GM18861 (cell line): ENCODE measurements around the gene PIGZ.

Source experiments
- ATAC-seq: cut with Tn5 transposase; IDR thresholded peaks from one replicate; pipeline ENCODE4 v1.9.1; 2021; ENCODE audit not compliant: unreplicated experiment

PIGZ gene

DNA sequence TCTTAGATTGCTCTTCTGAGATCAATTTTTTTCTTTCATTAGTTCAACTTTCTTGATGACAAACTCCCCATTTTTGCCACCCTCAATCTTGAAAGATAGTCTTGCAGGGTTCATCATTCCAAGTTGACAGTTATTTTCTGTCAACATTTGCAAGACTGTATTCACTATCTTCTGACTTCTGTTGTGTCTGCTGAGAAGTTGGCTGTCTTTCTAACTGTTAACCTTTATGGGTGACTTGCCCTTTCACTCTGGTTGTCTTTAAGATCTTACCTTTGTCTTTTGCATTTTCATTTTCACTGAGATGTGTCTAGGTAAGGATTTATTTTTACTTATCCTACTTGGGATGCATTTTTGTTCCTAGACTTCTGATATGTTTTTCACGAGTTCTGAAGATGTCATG is 14.6 kb upstream of the PIGZ start:
- no peak for ATAC-seq

DNA sequence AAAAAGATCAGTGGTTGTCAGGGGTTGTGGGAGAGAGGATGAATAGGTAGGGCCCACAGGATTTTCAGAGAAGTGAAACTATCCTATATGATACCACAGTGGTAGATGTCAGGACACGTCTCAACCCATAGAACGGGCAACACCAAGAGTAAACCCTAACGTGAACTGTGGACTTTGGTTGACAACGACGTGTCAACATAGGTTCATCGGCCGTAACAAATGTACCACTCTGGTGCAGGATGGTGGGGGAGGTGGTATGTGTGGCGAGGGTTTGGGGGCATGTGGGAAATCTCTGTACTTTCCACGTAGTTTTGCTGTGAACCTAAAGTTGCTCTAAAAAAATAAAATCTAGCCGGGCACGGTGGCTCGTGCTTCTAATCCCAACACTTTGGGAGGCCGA is 13.0 kb upstream of the PIGZ start:
- no peak for ATAC-seq

DNA sequence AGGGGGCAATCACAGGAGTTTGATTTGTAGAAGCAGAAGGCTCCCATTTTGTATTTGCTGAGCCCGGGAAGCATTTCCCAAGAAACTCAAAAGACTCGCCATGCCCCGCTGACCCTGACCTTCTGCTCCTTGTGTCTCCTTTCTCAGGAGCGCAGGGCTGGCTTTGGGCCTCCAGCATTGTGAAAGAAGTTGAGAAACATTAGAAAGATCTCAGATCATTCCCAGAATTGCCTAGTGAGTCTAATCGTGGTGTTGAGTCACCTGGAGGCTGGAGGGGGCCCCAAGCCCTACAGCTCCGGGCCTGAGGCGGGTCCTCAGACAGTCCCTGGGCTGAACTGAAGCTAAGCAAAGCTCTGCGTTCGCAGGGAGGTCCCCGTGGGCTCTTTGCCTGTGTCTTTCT is 10.9 kb upstream of the PIGZ start:
- ATAC-seq: no peak

DNA sequence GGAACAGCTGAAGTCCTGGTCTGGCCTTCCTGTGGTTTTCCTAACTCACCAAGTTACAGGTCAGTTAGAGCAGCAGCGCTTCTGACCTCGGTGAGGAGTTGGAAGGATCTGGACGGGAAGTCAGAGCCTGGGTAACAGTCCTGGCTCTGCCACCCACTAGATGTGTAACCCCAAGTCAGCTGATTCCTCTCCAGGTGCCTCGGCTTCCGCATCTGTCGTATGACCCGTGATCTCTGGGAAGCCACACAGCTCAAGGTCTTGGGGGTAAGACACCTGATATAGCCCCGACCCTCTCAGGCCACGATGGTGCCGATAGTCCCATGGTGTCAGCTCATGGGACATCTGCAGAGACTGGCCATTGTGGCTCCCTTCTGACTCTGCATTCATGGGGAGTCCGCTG is 8.3 kb upstream of the PIGZ start:
- ATAC-seq: no peak

DNA sequence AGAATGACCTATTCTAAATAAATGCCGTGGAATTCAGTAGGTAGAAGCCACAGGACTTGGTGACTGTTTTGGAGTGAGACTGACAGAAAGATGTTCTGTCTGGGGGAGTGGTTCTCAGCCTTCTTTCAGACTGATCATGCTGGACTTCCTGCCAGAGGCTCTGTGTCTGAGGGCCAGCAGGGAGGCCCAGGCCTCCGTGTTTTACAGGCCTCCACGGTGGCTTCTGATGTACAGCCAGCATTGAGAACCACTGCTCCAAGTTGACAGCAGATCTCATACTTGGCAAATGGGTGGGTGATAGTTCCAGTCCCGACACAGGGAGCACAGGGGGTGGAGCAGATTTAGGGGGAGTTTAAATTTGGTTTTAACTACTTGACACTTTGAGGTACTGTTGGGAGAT is 6.7 kb upstream of the PIGZ start:
- no peak for ATAC-seq

DNA sequence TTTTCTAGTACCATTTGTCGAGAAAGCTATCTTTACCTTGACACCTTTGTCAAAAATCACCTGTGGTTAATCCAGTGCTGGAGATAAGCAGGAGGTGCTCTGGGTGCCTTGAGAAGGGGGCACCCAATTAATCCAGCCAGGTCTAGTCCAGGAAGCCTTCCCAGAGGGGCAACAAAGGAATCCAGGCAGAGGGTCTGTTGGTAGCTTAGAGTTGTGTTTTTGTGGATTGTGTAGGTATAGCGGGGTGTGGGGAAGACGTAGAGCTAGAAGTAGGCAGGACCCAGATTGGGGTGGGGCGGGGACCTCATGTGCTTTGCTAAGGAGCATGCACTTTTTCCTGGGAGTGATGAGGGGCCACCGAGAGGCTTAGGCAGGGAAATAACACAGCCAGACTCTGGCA is 6.0 kb upstream of the PIGZ start:
- ATAC-seq: no peak

DNA sequence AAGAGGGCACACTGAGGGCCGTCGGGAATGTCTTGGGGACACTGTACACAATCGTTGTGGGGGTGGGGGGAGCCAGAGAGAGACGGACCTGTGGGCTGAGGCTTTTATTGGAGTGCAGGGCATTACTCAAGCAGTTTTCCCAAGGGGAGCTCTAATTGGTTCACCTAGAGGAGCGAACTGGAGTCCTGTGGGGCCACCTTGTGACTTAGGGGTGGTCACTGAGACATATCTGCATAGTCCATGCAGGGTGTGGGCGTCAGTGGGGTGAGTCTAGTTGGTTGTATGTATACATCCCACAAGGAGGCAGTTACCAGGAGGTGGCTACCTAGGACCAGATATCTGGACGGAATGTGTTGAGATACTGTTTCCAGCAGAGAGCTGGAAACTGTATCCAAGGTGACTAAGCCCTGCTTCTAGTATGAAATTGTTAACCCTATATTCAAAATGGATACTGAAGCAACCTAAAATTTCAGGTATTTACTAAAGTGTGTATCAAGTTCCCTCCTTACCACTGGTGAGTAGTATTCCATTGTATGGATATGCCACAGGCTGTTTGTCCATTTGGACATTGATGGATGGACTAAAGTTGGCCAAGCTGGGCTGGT is 2.6 kb upstream of the PIGZ start:
- ATAC-seq: no peak

DNA sequence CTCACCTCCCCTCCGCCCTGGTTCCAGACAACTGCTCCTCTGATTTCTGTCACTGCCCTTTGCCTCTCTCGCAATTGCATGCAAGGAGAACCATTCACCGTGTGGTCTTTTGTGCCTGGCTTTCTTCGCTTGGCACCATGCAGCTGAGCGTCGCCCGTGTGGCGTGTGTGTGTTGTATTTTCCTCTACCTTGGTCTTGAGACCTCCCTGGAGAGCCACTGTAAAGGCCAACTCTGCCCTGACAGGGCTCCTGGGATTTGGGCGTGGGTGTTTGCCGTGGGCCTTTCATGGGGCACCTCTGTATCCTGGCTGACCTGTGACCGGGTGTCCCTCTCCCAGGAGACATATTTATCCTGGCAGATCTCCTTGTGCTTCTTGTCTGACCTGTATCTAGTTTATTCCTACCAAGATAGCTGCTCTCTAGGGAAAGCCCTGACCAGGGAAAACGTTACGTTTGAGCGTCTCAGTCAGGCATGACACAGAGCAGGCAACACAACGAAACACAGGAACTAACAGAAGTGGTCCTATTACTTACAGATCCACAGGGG is 2.0 kb upstream of the PIGZ start:
- ATAC-seq: no peak

DNA sequence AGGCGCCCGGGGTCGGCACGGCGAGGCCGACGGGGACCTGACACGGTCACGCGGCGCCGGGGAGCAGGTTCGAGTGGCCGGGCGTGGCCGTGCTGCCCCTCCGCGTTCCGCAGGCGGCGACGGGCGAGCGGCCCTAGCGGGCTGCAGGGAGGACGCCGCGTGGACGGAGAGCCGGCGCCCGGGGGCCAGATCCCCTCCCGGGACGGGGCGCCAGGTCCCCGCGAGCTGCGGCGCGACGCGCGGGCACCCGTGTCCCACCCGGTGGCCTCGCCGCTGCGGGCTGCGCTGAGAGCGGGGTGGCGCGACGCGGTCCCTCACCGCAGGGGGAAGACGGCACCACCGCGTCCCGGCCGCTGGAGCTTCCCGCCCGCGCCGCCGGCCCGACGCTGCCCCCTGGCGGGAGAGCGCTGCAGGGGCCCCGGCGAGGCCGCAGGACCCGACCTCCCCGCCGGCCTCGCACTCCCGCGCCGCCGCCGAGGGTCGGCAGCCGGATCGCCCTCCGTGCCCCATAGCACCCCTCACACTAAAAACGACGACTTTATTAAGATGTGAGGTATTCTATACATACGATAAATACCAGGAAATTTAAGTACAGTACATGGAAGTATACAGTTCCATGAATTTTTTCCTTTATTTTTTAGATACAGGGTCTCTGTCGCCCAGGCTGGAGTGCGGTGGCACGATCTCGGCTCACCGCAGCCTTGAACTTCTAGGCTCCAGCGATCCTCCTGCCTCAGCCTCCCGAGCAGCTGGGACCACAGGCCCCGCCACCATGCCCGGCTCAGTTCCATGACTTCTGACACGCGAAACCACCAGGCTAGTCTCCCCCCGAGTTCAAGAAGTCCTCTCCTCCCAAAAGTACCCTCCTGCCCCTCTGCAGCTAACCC is 1.3 kb upstream of the PIGZ start:
- ATAC-seq: peak; percentile 44

DNA sequence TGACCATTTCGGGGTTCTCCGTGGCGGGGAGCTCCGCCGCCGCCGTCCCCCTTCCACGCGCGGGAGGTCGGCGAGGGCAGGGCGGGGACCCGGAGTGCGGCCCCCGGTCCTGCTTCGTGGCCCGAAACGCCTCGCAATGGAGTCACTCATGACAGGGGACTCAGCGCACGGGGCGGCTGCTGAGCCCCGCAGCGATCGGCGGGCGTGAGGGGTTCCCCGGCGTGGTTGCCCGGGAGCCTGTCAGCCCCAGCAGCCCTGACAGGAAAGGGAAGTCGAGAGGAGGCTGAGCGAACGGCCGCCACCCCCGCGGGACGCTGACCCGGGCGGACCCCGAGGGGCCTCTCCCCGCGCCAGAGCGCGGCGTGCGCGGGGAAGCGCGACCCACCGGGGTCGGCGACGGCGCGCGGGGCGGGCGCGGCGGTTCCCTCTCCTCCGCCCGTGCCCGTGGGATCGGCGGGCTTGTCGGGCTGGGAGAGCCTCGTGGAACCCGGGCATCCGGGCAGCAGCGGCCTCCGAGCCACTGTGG is 564 bp upstream of the PIGZ start:
- peak; percentile 29 for ATAC-seq

DNA sequence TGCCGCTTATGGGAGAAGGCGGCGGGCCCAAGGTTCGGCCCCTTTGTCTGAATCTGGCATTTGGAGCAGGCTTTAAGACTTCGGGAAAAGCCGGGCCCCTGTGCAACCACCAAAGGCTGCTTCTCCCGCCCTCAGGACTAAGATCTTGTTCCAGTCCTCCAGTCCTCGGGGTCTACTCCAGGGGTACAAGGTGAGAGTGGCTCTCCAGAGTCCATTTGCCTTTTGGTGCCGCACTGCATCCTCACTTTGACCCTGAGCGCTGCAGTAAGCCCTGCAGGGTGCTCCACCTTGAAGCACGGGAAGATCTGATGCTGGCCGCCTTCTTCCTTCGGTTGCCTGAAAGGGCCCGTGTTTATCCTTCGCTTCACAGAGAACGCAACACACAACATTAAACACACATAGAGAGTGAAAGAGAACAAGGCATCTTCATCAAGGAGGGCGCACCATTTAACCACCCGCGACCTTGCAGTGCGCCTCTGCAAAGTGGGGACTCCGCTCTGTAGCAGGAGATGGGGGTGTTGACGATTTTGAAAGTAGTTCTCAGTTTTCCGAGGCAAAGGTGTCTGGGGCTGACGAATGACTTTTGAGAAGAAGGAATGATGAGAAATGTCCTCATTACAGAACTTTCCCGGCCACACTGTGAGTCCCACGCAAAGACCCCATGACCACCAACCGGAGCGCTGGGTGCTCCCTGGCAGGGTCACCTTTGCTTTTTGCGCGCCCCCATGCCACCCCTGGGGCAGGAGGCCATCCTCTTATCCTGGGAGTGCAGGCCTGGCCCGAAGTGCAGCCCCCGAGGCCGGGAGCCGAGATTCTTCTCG is 1.0 kb downstream of the PIGZ start:
- ATAC-seq: no peak

DNA sequence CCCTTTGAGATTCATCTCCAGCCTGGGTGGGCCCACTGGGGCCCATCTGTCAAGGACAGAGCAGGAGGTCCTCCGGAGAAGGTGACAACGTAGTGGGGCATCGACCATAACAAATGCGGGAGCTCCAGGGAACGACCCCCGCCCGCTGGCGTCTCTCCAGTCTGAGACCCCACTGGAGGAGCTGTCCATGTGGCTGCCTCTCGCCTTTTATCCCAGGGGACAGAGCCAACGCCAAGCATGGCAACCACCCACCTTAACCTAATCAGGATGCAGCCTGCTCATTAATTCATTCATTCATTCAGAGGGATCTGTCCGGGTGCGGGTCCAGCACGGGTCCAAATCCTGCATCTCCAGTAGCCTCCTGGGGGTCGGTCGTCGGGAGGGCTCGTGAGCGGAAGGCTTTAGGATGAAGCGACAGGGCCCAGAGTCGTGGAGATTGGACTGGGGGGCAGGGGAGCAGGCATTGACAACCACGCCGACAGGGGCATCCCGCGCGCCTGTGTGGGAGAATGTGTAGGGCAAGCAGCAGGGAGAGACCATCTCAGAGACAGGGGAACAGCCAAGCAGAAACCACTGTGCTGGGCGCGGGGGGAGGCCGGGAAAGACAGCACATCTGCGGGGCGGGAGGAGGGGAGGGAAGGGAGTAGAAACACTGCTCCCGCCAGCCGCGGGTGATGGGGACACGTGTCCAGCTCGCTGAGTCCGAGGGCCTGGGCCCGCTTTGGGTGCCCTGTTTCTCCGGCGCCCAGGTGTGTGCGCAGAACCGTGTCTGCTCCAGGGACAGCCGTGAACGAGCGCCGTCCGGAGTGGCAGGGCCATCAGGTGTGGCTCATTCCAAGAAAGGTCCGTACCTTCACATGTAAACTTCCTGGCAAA is 1.9 kb downstream of the PIGZ start:
- no peak for ATAC-seq

DNA sequence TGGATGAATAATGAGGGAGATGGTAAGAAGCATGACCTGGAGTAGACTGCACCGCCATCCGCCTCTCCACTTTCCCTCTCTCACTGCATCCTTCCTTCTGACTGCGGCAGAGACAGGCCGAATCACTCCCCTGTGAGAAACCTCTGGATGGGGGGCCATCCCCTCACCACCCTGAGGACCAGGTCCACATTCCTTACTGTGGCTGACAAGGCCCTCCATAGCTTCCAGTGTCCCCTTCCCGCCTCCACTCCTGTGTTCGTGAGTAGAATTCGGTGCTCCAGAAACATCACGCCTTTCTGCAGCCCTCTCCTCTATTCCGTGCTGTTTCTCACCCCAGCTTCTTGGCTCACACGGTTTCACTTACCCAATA is 2.8 kb downstream of the PIGZ start:
- no peak for ATAC-seq

DNA sequence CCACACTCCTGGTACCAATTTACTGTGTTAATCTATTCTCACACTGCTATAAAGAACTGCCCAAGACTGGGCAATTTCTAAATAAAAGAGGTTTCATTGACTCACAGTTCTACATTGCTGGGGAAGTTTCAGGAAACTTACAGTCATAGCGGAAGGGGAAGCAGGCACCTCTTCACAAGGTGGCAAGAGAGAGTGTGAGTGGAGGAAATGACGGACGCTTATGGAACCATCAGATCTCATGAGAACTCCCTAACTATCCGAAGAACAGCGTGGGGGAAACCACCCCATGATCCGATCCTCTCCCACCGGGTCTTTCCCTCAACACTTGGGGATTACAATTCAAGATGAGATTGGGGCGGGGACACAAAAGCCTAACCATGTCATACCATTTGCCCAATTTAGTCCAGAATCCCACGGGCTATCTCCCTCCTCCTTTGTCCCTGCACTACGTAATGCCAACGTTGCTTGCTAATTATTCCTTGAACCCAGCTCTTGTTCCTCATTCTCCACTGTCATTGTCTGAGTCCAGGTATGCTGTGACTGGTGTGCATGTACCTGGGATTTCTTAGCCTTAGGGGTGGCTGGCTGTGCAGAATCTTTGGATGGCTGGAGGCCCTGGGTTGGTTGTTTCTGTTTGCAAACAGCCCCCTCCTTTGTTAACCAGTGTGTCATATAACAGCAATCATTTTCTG is 3.4 kb downstream of the PIGZ start:
- ATAC-seq: no peak

DNA sequence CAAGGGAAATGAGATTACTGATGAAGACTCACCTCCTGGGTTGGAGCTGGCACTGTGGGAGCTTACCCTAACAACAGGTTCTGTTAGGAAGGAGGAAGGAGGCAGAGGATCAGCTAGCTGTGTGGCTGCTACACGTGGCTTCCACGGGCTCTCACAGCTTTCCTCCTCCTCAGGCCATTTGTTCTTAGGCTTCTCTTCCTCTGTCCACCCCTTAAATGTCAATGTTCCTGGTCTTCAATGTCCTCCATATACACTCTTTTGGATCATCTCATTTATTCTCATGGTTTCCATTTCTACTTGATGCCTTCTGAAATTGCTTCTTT is 5.0 kb downstream of the PIGZ start:
- no peak for ATAC-seq

DNA sequence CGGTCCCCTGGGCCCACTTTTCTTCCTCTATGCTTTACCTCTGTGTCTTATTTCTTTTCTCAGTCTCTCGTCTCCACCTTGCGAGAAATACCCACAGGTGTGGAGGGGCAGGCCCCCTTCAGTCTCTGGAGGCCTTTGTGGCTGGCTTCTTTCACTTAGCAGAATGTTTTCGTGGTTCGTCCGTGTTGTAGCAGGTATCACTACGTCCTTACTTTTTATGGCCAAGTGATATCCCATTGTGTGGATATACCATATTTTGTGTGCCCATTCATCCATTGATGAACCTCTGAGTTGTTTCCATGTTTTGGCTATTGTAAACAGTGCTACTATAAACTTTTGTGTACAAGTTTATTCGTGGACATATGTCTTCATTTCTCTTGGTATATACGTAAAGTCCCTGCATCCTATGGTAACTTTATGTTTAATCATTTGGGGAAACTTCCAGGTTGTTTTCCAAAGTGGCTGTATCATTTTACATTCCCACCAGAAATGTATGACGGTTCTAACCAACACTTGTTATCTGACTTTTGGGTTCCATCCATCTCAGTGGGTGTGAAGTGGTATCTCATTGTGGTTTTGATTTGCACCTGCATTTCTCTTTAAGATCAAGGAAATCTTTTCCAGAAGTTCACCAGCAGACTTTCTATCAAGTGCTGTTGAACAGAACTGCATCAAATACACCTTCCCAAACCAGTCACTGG is 5.6 kb downstream of the PIGZ start:
- peak; percentile 47 for ATAC-seq

DNA sequence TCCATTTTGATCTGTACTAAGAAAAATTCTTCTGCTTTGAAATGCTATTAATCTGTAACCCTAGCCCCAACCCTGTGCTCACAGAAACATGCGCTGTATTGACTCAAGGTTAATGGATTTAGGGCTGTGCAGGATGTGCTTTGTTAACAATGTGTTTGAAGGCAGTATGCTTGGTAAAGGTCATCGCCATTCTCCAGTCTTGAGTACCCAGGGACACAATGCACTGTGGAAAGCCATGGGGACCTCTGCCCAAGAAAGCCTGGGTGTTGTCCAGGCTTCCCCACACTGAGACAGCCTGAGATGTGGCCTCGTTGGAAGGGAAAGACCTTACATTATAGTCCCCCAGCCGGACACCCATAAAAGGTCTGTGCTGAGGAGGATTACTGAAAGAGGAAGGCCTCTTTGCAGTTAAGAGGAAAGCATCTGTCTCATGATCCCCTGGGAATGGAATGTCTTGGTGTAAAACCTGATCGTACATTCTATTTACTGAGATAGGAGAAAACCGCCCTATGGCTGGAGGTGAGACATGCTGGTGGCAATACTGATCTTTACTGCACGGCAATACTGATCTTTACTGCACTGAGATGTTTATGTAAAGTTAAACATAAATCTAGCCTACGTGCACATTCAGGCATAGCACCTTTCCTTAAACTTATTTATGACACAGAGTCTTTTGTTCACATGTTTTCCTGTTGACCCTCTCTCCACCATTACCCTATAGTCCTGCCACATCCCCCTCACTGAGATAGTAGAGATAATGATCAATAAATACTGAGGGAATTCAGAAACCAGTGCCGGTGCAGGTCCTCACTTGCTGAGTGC is 6.3 kb downstream of the PIGZ start:
- peak; percentile 32 for ATAC-seq

DNA sequence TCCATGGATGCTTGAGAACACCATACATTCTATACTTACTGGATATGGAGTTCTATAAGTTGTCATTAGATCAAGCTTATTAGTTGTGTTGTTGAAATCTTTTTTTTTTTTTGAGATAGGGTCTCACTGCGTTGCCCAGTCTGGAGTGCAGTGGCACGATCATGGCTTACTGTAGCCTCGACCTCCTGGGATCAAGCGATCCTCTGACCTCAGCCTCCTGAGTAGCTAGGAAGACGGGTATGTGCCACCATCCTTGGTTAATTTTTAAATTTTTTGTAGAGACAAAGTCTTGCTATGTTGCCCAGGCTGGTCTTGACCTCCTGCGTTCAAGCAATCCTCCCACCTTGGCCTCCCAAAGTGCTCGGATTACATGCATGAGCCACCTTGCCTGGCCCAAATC is 13.8 kb downstream of the PIGZ start:
- no peak for ATAC-seq

DNA sequence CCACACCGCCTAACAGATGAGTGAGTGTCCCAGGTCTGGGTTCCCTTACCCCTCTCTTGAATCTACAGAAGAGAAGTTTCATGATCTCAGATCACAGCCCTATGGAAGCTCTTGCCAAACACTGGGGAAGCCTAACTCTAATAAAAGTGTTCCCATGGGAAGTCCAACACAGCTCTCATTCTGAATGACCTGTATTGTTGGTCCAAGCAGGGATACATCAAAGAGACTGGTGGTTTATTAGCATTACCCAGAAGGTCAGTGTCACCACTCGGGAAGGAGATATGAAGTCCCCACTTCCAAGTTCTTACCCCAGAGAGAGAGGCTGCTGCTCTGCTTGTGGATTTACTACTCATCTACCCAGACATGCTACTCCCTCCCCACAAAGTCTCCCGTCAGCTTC is 17.3 kb downstream of the PIGZ start:
- no peak for ATAC-seq
